OCI-LY7 (cell line): ENCODE measurements around the gene NEUROD2.

Source experiments
- CTCF ChIP-seq: fragments of 200-600 bp; sonication (generic); conservative IDR thresholded peaks from 2 replicates; pipeline ENCODE4 v1.5.1; 2014; ENCODE audit warnings: mild to moderate bottlenecking, antibody characterized with exemption, low read length, moderate library complexity, mixed read lengths
- EZH2phosphoT487 ChIP-seq: fragments of 200-600 bp; sonication (generic); IDR thresholded peaks from 2 replicates; pipeline ENCODE4 v1.6.1; 2018; ENCODE audit warnings: low read depth, borderline replicate concordance, mild to moderate bottlenecking, mixed run types, antibody characterized with exemption, low read length, moderate library complexity, mixed read lengths

GRCh38 chr17:39598047-39598481, 9.7 kb downstream of the NEUROD2 start:
- TF ChIP-seq CTCF (no peak), EZH2phosphoT487 (no peak)
